Left hindlimb (tissue), 1 donor: ENCODE results near the gene SIRT3.
"Not testable (repeated sequence)": the region's sequence is repeated elsewhere in the genome, so short reads cannot be mapped to it uniquely, and the experiment has no call there.

ENCODE experiments used
- DNase-seq: peaks from one replicate; pipeline ENCODE4 v3.0.0-alpha.2; 2018

Gene SIRT3

DNA sequence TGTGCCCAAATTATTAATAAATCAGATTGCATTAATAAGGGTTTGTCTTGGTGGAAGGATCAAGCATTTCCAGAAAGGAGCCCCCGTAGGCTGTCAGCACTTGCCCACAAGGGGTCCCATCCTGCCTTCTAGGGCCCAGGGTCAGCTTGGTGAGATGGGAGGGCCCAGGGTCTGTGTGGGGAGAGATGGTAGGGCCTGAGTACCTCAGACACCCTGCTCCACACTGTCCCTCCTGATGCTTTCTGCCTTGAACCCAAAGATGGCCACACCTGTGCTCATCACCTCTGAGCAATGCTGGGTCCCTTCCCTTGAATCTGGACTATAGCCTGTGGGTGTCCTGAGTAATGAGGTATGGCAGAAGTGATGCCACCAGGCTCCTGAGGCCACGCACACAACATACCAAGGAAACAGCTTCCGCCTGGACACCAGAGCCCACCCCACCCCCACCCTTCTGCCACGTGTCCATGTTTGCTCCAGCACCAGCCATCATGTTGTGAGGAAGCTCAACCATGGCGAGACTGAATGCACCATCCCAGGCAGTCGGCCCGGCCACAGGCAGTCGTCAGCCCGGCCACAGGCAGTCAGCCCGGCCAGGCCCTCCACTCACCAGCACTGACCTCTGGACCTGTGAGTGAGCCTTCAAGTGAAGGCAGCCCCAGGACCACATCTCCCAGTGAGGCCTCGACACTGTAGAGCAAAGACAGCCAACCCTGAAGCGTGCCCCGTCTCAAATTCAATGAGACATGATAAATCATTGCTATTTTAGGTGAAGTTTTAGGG is 35.7 kb downstream of the SIRT3 start:
- peak; percentile 27 for DNase-seq

DNA sequence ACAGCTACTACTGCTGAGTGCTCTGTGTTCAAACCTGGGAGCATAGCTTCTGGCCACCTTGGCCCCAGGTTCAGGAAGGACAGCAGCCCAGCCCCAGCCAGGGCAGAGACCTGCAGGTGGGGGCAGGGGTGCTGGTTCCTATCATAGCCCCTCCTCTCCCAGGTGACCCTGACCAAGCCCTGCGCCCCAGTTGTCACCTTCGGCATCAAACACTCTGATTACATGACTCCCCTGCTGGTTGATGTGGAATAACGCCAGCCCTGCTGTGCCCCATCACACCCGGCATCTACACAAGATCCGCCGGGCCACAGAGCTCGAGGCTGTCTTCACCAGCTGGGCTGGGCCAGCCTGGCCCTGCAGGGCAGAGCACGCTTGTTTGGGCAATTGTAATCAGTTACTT is 36.4 kb downstream of the SIRT3 start:
- DNase-seq, result peak; percentile 42

DNA sequence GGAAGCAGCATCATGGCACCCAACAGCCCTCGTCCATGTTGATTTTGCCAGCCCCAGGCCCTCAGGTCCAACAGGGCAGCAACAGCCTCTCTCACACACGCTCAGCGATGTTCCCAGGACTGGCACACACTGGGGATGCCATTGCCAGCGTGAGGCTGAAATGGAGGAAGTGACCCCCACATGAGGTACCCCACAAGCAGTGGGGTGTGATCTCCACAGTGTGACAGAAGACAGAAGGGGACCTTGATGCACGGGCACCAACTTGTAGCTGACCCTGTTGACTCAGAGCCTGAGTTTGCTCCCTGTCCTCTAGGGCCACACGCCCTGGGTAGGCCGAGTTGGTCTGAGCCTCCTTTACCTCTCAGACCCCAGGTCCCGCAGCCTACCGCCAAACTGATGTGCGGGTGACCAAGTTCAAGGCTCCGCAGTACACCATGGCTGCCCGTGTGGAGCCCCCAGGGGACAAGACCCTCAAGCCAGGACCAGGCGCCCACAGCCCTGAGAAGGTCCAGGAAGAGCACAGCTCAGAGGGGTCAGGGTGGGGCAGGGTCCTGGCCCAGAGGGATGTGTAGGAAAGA is 37.0 kb downstream of the SIRT3 start:
- no peak for DNase-seq

DNA sequence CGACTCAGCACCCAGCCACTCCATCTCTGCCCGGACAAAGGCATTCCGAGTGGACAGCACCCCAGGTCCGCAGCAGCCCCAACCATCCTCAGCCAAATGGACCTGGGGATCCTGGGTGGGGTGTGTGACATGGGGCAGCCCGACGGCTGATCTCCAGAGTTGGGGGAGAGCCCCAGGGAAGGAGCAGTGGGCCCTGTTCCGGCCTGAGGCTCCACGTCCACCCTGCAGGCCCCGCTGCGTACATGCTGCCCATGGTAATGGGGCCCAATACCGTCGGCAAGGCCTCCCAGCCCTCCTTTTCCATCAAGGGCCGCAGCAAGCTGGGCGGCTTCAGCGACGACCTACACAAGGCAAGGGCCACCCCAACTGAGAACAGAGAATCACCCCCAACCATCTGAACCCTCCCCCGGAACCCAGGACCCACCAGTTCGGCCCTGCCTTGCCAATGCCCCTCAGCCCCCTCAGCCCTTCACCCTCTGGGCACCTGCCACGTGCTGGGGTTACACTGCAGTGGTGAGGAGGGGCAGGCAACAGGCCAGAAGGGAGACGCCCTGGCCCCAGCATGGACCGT is 37.8 kb downstream of the SIRT3 start:
- peak; percentile 30 for DNase-seq

DNA sequence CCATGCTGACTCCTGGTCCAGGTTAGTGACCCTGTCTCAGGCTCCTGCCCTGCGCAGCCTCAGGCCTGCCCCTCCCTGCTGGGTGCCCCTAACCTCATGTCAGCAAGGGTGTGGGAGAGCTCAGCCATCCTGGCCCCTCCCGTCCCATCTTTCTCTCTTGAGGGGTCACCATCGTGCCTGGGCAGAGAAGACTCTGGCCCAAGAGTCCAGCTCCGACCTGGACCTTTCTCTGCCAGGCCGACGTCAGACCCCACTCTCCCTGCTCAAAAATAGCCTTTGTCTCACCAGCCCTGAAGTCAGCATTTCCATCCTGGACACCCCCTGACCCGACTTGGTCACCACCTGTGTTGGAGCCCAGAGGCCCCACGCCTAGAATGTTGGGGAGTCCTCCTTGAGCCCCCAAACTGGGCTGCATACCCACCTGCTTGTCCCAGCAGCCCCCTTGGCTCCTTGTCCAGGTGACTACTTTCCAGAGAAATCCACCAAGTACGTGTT is 38.4 kb downstream of the SIRT3 start:
- DNase-seq, result peak; percentile 31

DNA sequence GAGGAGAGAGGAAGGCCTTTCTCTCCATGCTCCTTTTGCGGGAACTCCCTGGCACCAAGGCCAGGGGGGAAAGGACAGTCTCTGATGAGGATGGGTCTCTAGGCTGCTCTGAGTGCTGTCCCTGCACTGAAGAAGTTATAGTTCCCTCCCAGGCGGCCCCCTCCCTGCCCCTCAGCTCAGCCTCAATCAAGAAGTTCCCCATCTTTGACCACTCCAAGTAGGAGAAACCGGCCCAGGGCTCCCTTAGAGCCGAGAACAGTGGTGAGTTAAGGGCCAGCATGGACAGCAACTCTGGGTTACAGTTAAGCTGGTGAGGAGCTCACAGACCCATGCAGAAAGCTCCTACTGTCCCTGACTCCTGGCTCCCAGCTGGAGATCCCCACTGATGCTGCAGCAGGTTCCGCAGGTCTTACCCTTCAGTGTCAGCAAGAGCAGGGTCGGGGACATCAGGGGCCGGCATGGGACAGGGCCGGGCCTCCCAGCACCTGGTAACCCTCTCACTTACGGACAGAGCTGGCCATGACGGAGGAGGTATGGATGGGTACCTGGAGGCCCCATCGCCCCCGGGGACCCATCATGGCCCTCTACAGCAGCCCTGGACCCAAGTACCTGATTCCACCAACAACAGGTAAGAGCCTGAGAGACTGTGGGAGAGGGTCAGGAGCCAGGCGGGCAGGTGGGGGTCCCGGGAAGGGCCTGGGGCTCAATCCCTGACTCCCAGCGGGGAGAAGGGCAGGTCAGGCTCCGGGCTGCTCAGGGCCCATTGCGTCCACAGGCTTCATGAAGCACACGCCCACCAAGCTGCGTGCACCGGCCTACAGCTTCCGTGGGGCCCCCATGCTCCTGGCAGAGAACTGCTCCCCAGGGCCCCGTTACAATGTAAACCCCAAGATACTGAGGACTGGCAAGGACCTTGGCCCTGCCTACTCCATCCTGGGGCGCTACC is 39.1 kb downstream of the SIRT3 start:
- peak; percentile 33 for DNase-seq

DNA sequence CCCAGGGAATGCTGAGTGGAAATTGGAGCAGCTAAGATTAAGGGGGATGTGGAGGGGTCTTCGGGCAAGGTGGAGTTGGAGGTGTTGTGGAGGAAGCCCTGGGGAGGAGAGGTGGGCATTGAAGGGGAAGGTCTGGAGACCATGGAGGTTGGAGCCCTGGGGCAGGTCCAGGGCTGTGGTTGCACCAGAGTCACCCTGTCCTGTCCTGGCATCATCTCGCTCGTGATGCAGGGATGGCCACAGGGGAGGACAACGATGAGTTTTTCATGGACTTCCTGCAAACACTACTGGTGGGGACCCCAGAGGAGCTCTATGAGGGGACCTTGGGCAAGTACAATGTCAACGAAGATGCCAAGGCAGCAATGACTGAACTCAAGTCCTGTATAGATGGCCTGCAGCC is 42.7 kb downstream of the SIRT3 start:
- DNase-seq, result peak; percentile 25

DNA sequence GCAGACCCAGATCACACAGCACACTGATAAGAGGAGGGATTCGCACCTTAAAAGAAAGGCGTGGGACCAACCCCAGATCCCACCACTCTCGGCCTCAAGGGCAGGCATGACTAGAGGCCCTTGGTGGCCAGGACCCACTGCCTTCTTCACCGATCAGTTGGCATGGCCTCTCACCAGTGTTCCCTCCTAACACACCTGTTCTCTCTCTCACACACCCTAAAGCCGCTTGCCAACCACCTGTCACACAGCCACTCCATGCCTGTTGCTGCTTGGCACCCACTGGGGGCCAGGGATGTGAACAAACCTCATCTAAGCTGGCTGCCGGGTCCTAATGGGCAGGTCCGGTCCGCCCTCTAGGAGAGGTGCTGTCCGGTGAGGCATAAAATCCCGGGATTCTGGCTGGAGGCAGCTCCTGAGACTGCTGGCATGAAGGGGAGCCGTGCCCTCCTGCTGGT is 43.4 kb downstream of the SIRT3 start, which contains the start of gene SCGB1C1:
TSS of gene SCGB1C1 (plus strand) at position 405 of the 455 bp plus-strand sequence. CDS start at position 427, 22 bp downstream.
- peak; percentile 21 for DNase-seq

DNA sequence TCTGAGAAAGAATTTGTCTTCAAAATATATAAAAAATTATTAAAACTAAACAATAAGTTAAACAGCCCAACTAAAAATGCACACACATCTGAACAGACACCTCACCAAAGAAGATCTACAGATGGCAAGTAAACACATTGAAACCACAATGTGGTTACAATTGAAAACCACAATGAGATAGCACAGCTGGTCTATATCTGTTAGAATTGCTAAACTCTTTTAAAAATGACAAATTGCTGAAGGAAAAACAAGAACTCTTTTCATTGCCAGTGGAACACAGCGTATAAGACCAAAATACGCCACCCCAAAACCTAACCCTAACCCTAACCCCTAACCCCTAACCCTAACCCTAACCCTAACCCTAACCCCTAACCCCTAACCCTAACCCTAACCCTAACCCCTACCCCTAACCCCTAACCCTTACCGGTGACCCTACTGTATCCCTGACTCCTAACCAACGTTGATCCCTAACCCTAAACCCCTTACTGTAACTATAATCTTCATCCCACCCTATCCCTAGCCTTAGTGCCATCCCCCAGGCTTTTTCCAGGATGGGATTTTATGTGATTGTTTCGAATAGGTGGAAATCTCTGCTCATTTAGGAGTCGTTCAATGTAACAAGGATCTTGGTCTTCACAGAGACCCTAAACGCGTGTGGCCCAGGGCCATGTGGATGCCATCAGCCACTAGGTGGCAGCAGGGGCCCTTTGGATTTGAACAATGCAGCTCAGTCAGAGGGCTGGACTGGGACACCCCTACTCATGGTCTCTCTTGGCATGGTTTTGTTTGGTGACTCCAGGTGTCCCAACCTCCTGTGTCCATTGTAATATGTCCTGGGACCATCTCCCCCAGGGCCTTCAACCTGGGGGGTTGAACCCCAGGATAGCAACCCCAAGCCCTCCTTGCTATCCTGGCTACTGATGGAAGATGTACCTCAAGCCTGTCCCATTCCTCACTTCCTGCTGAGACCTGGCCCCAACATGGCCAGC is 44.4 kb downstream of the SIRT3 start:
- DNase-seq, result peak; percentile 26

DNA sequence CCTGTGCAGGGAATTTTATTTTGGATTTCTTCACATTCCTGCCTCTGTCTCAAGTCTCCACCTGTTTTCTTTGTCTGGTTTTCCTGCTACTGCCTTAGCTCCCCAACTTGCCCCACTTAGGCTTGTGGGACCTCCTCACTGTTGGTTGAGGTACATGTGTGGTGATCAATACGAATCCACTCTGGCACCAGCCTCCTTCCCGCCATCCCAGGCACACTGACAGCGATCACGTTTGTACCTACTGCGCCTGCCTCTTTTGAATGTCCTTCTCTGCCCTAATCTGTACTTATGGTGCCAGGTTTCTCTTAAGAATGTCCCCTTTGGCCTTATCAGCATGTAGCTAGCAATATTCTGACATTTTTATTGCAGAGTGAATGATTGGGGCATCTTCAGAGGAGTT is 45.6 kb downstream of the SIRT3 start:
- not testable (repeated sequence) for DNase-seq

DNA sequence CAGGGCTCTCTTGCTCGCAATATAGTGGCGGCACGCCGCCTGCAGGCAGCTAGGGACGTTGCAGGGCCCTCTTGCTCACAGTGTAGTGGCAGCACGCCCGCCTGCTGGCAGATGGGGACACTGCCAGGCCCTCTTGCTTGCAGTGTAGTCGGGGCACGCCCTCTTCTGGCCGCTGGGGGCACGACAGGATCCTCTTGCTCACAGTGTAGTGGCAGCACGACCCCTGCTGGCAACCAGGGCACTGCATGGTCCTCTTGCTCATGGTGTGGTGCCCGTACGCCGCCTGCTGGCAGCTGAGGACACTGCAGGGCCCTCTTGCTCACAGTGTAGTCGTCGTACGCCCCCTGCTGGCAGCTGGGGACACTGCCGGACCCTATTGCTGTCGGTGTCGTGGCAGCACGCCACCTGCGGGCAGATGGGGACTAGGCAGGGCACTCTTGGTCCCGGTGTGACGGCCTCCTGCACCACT is 46.3 kb downstream of the SIRT3 start:
- not testable (repeated sequence) for DNase-seq

DNA sequence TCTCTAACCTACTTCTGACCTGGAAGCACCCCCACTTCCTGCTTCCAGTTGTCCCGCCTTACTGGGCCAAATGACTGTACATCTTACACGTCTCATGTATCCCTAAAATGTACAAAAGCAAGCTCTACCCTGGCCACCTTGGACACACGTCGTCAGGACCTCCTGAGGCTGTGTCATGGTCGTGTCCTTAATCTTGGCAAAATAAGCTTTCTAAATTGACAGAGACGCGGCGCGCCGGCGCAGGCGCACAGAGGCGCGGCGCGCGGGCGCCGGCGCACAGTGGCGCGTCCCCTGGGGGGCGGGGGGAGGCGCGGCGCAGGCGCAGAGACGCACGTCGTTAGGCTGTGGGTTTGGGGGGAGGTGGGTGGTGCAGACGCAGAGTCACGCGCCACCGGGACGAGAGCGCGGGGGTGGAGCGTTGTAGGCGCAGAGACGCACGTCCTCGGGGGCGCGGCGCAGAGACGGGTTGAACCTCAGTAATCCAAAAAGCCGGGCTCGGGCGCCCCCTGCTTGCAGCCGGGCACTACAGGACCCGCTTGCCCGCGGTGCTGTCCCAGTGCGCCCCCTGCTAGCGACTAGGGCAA is 46.9 kb downstream of the SIRT3 start:
- not testable (repeated sequence) for DNase-seq

DNA sequence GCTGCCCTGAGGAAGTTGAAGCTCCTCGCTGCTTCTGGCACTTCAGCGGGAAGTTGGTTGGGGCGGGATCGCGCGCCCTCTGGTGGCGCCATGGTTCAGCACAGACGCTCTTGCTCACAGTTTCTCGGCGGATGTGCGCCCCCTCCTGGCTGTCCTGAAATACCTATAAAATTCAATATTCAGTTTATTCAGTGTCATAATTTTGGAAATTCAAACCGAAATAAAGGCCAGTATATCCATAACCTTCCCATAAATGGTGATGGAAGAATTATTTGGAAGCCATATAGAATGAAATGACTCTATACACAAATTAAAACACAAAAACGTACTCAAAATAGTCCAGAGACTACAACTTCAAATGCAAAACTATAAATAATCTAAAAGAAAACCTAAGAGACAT is 55.9 kb downstream of the SIRT3 start:
- DNase-seq, result not testable (repeated sequence)
